Heart left ventricle (tissue), 13 donors: ENCODE results near the gene LYPD1.

Source experiments
- CTCF ChIP-seq, 12 donors: fragments of 200-600 bp; sonication (generic) in 4 of 12; IDR thresholded peaks; one replicate each; pipeline versions ENCODE4 v1.5.0 to v1.8.0; 2018 to 2022; ENCODE audit warnings: antibody characterized with exemption in 12 of 12, mild to moderate bottlenecking in 5 of 12
- POLR2A ChIP-seq, 2 donors: fragments of 450-650 bp; IDR thresholded peaks; one replicate each; pipeline ENCODE4 v1.6.1; 2017; ENCODE audit warnings: antibody characterized with exemption in 2 of 2, mild to moderate bottlenecking in 2 of 2, moderate library complexity in 2 of 2
- donor health status: ischemic (EF 13 %, LVEDD 7.1; RV severe dilation, severe dysfunction).
- donor health status: DM: no; HTN: yes; CAD: no.
- donor health status: DM: no; HTN: no; CAD: no.
- donor health status: ischemic (EF 25% LVEDD 6.9; RV normal size, moderate dysfunction).
- donor health status: ischemic (EF 25% LVEDD 5.7; RV mildly dilated, moderate dysfunction).
- donor health status: ischemic (EF 35%, LVEDD 5.7; RV mildly dilated, moderate dysfunction).
- donor health status: nonischemic (EF 11% LVEDD 7.7; RV severe dilation, severe dysfunction).
- donor health status: DM: yes; HTN: yes; CAD: no.
- donor health status: PGD.
- donor health status: ischemic (EF 29% LVEDD 5.4; RV normal size, mild dysfunction).
- donor health status: nonischemic (EF 23%, LVEDD 6.1; RV moderate dilation, normal function).

GRCh38 chr2:132615329-132616085 lies 54.5 kb downstream of the LYPD1 start:
- no peak for TF ChIP-seq CTCF (IDR thresholded peaks at IDR 0.05)
- no peak for TF ChIP-seq POLR2A (IDR thresholded peaks at IDR 0.05)
